HG02943 (cell line): Measurements from ENCODE around the gene KCNAB1.

Source experiments
- ATAC-seq: cut with Tn5 transposase; IDR thresholded peaks from one replicate; pipeline ENCODE4 v1.9.1; 2021; ENCODE audit warnings: mild to moderate bottlenecking, low read depth, moderate library complexity; ENCODE audit not compliant: unreplicated experiment

Gene KCNAB1

GRCh38 chr3:156303001-156303707 is 182.8 kb downstream of the KCNAB1 start:
- no peak for ATAC-seq

- no peak for ATAC-seq
Observed at GRCh38 chr3:156304406-156304805, 184.0 kb downstream of the KCNAB1 start.

- no peak for ATAC-seq
Observed at GRCh38 chr3:156305672-156306071, 185.3 kb downstream of the KCNAB1 start.

- ATAC-seq, result no peak
Observed at GRCh38 chr3:156307704-156308103, 187.3 kb downstream of the KCNAB1 start.

GRCh38 chr3:156311431-156311830 is 191.1 kb downstream of the KCNAB1 start:
- ATAC-seq, result no peak

GRCh38 chr3:156311930-156312329 is 191.6 kb downstream of the KCNAB1 start:
- no peak for ATAC-seq

GRCh38 chr3:156316076-156316475 is 195.7 kb downstream of the KCNAB1 start:
- ATAC-seq, result no peak

GRCh38 chr3:156317462-156318074 is 197.2 kb downstream of the KCNAB1 start:
- ATAC-seq, result no peak

GRCh38 chr3:156321945-156322344 is 201.6 kb downstream of the KCNAB1 start:
- no peak for ATAC-seq

GRCh38 chr3:156323466-156323865 is 203.1 kb downstream of the KCNAB1 start:
- ATAC-seq, result no peak

GRCh38 chr3:156330415-156330814 is 210.0 kb downstream of the KCNAB1 start:
- ATAC-seq, result no peak

GRCh38 chr3:156332304-156332703 is 211.9 kb downstream of the KCNAB1 start:
- ATAC-seq, result no peak

- ATAC-seq, result no peak
Observed at GRCh38 chr3:156334841-156335545, 214.6 kb downstream of the KCNAB1 start.

GRCh38 chr3:156339491-156339890 is 219.1 kb downstream of the KCNAB1 start:
- ATAC-seq, result no peak

GRCh38 chr3:156341332-156341731 is 221.0 kb downstream of the KCNAB1 start:
- ATAC-seq, result no peak

- ATAC-seq, result peak; percentile 99
Observed at GRCh38 chr3:156341831-156342416, 221.5 kb downstream of the KCNAB1 start.

GRCh38 chr3:156344215-156344614 is 223.8 kb downstream of the KCNAB1 start:
- no peak for ATAC-seq

- no peak for ATAC-seq
Observed at GRCh38 chr3:156349111-156349510, 228.7 kb downstream of the KCNAB1 start.

GRCh38 chr3:156349978-156350377 is 229.6 kb downstream of the KCNAB1 start:
- no peak for ATAC-seq

GRCh38 chr3:156350781-156351180 is 230.4 kb downstream of the KCNAB1 start:
- ATAC-seq, result no peak

GRCh38 chr3:156351783-156352182 is 231.4 kb downstream of the KCNAB1 start:
- ATAC-seq, result no peak
